GM21515 (cell line): ENCODE measurements around the gene LRMDA.

ENCODE experiments used
- ATAC-seq: cut with Tn5 transposase; IDR thresholded peaks from one replicate; pipeline ENCODE4 v1.9.1; 2021; ENCODE audit not compliant: unreplicated experiment

The LRMDA gene

GRCh38 chr10:76001019-76001418 lies 569.6 kb downstream of the LRMDA start:
- no peak for ATAC-seq

DNA sequence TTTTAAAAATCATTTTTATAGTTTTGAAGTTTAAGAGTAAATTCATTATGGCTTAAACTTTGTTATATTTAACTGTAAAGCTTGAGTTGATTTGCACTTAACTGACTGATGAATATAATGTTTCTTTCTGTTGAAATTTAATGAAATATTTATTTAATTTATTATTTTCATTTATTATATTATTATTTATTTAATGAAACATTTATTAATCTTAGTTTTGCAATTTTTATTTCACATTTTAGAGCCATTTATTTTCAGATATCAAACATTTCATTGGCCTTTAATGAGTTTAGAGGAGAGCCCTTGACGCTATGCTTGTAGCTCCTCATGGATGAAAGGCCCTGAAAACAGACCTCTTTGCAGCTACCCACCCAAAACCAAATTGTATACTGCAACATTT lies 570.0 kb downstream of the LRMDA start:
- ATAC-seq = no peak

DNA sequence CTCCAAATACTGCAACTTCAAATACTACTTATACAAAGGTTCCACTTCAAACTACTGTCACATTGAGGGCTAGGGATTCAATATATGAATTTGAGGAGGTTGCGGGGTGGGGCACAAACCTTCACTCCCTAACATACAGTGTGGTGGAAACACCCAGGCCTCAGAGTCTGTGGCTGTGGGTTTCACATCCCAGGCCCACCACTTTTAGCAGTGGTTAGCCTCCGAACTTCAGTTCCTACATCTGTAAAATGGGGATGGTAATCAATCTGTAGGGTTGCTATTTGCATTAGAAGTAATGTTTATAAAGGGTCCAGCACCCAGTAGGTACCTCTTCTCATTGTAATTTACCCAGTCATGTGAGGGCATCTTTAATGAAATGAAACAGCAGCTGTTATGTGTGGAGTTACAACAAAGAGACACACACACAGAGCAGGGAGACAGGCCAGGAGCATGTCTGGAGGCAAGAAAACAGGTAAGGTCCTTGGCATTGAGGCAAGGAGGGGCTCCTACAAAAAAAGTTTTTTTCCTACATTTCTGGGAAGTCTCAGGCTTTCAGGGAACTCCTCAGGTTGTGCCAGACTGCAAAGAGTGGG lies 570.9 kb downstream of the LRMDA start:
- no peak for ATAC-seq

GRCh38 chr10:76007667-76008181 lies 576.3 kb downstream of the LRMDA start:
- no peak for ATAC-seq

DNA sequence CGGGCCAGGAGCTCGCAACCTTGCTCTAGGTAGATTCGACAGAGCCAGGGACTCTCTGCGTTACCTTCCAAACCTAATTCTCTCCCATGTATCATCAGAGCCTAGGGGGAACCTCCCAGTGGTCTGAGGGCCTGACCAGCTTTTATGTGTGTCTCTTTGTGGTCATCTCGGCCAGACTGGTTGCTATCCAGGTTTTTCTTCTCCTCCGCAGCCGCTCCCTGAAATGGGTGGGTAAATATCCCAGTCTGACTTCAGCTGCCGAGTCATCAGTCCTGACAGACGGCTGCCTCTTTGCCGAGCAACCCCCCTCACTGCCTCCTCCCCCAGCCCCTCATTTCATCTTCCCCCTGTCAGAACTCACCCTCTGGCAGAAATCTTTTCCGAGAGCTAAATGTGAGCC lies 578.1 kb downstream of the LRMDA start:
- no peak for ATAC-seq

DNA sequence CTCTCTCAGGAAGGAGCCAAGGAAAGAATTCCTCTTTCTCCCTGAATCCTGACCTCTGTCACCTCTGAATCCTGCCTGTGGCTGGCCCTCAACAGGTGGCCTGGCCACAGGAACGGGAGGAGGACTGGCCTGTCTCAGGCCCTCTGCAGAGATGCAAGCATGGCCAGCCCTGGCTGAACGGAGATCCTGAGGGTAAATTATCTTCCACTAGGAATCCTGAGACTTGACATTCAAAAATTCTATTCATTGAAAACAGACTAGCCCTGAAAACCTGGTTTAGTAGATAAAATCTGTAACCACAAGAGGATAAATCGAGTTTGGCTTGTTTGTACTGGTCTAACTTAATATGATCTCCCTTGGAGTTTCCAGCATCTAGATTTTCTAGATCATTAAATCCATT lies 579.3 kb downstream of the LRMDA start:
- ATAC-seq = no peak

GRCh38 chr10:76012716-76013327 lies 581.4 kb downstream of the LRMDA start:
- no peak for ATAC-seq

DNA sequence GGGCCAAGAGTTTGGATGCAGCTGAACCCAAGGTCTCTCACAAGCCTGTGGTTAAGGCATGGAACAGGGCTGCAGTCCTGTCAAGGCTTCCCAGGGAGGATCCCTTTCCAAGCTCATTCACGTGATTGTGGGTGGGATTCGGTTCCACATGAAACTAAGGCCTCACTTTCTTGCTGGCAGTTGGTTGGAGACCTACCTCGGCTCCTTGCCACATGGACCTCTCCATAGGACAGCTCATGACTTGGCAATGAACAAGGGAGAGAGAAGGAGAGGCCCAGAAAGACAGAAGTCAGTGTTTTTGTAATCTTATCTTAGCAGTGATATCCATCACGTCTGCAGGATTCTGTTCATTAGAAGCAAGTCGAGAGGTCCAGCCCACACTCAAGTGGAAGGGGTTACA lies 583.8 kb downstream of the LRMDA start:
- ATAC-seq = no peak

GRCh38 chr10:76017026-76017732 lies 585.8 kb downstream of the LRMDA start:
- ATAC-seq = no peak

GRCh38 chr10:76017733-76018433 lies 586.5 kb downstream of the LRMDA start:
- ATAC-seq = no peak

- ATAC-seq = no peak
These were observed 589.2 kb downstream of the LRMDA start for GRCh38 chr10:76020630-76021029.

GRCh38 chr10:76021398-76021797 lies 590.0 kb downstream of the LRMDA start:
- ATAC-seq = no peak

DNA sequence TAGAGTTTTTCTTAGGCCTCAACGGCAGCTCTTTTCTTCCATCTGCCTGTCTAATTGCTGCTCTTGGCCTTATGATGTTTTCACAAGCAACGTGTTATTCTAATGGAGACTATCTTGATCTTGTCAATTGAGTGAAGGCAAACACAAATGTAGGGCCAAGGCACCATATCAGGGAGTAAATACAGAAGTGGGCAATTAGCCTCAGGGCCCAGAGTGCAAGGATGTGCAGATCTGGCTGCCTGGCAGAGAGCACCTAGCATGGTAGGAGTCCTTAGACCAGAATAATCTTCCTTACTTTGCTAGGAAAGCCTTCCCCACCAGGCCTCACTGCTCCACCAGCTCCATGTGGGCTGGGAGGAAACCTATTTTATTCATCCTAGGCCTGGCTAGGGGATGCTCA lies 590.9 kb downstream of the LRMDA start:
- no peak for ATAC-seq

GRCh38 chr10:76023007-76023406 lies 591.6 kb downstream of the LRMDA start:
- no peak for ATAC-seq

- ATAC-seq = no peak
These were observed 593.2 kb downstream of the LRMDA start for GRCh38 chr10:76024460-76025123.

DNA sequence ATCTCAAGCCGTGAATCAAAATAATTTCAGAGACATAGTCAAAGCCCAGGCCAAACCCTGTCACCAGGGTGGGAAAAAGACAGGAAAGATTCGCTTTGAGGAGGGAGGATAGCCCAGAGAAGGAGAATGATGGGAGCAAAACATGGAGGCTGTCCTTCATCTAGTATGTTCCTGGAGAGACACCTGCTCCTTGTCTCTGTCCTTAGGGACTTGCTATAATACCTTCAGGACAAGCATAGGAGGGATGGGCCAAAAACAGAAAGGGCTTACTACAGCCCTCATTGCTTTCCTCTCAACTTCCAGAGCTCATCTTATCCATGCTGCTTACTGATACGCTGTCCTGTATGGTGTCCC lies 593.7 kb downstream of the LRMDA start:
- ATAC-seq = no peak

DNA sequence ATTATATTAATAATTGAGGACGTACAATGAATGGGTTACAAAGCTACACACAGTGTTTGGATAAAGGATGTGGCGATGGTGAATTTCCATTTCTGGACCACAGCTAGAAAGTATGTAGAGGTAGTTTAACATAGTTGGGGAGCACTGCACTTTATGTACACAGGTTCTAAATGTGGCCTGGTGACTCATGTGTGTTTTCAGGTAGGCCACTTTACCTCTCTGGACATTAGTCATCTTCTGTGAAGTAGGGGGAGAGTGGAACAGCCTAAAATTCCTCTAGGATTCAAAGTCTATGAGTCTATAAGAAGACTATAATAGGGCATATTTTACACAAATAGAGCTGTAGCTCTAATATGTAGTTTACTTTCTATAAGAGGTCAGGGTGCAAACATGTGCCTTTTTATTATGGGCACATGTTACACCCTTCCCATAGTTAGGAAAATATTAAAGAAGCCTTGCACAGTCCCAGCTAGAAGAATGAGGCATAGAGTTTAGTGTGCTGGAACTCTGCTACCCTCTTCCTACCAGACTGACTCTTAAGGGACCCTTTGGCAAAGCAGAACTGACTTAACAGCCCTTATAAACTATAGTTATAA lies 594.9 kb downstream of the LRMDA start:
- no peak for ATAC-seq

- no peak for ATAC-seq
These were observed 595.5 kb downstream of the LRMDA start for GRCh38 chr10:76026905-76027304.

- ATAC-seq = no peak
These were observed 598.4 kb downstream of the LRMDA start for GRCh38 chr10:76029782-76030181.

- no peak for ATAC-seq
These were observed 599.7 kb downstream of the LRMDA start for GRCh38 chr10:76031099-76031498.
